ELF-1 (cell line): ENCODE results near the gene XRN2.

ENCODE experiments used
- DNase-seq: peaks from one replicate; pipeline ENCODE4 v3.0.0-alpha.2; 2016; ENCODE audit warnings: low read depth, low spot score

The XRN2 gene

GRCh38 chr20:21303061-21303871 is at the start of gene XRN2:
Gene XRN2 (plus strand): TSS chr20:21303331. CDS start chr20:21303399, 68 bp downstream.
- DNase-seq, result peak; percentile 96

GRCh38 chr20:21257192-21257591 is 45.9 kb upstream of the XRN2 start:
- DNase-seq, result no peak

- DNase-seq, result no peak
Observed at GRCh38 chr20:21258411-21258810, 44.7 kb upstream of the XRN2 start.

- DNase-seq, result no peak
Observed at GRCh38 chr20:21259346-21259745, 43.8 kb upstream of the XRN2 start.

GRCh38 chr20:21262812-21263211 is 40.3 kb upstream of the XRN2 start:
- no peak for DNase-seq

GRCh38 chr20:21265261-21266190 is 37.6 kb upstream of the XRN2 start:
- peak; percentile 19 for DNase-seq

GRCh38 chr20:21266191-21266536 is 37.0 kb upstream of the XRN2 start:
- no peak for DNase-seq

- DNase-seq, result no peak
Observed at GRCh38 chr20:21269772-21270171, 33.4 kb upstream of the XRN2 start.

- no peak for DNase-seq
Observed at GRCh38 chr20:21270806-21271205, 32.3 kb upstream of the XRN2 start.

GRCh38 chr20:21272279-21272678 is 30.9 kb upstream of the XRN2 start:
- DNase-seq, result no peak

GRCh38 chr20:21272679-21273078 is 30.5 kb upstream of the XRN2 start:
- DNase-seq, result no peak

- no peak for DNase-seq
Observed at GRCh38 chr20:21273755-21274386, 29.3 kb upstream of the XRN2 start.

- DNase-seq, result no peak
Observed at GRCh38 chr20:21278829-21279228, 24.3 kb upstream of the XRN2 start.

- no peak for DNase-seq
Observed at GRCh38 chr20:21279706-21280521, 23.2 kb upstream of the XRN2 start.

GRCh38 chr20:21280522-21281016 is 22.6 kb upstream of the XRN2 start:
- no peak for DNase-seq

- no peak for DNase-seq
Observed at GRCh38 chr20:21286775-21287174, 16.4 kb upstream of the XRN2 start.

GRCh38 chr20:21288587-21289370 is 14.4 kb upstream of the XRN2 start:
- DNase-seq, result no peak

- DNase-seq, result no peak
Observed at GRCh38 chr20:21289651-21290050, 13.5 kb upstream of the XRN2 start.

- DNase-seq, result no peak
Observed at GRCh38 chr20:21291026-21291425, 12.1 kb upstream of the XRN2 start.

GRCh38 chr20:21294755-21295154 is 8.4 kb upstream of the XRN2 start:
- no peak for DNase-seq
